ENCODE measurements around the gene XPNPEP3.

Gene XPNPEP3

DNA sequence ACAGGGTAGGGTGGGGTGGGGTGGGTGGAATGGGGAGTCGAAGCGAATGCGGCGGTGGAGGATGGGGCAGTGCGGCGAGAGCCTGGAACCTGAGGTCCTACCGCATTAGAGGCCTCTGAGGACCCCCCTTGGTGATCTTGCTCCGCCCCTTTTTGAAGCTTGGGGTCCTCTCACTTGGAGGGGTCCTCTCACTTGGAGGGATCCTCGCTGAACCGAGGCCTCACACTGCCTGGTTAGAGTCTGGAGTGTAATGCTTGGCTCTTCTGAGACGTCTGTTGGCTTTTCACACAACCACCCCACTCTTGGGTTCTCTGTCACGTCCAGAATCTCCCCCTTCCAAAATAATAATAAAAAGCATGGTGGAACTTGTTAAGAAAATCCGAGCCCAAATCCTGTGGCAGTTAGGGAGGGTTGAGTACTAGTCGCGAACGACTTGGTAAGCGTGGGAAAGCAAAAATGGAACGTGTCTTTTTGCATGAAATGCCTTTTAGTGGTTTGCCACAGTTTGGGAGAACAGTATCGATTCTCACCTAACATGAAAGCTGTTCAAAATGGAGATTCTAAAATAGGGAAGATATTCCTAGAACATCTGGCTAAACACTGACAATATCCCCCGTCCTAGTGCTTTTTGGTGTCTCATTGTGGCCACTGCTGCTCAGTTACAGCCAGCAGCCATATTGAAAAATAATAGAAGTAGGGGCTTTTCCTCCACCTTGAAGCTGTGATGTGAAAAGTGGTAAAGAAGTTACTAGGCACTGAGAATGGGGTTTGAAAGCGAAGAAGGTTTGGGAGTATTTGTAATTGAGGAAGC is 95.1 kb downstream of the XPNPEP3 start:
- DNase-seq = peak; percentile 56

DNA sequence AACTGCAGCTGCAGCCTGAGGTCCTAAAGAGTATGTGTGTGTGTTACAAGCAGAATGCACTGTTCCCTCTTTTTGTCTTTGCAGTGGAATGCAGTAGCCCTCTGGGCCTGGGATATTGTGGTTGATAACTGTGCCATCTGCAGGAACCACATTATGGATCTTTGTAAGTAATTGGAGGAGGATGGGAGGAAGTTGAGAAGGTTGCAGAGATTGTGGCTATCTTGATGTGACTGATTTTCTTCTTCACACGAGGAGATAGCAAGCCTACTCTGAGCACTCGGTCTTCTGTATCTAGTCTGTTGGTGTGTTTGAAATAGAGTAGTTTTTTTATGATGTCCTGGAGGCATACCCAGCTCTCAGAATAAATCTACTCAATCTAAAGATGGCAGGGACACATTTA is 96.5 kb downstream of the XPNPEP3 start:
- DNase-seq = peak; percentile 42

DNA sequence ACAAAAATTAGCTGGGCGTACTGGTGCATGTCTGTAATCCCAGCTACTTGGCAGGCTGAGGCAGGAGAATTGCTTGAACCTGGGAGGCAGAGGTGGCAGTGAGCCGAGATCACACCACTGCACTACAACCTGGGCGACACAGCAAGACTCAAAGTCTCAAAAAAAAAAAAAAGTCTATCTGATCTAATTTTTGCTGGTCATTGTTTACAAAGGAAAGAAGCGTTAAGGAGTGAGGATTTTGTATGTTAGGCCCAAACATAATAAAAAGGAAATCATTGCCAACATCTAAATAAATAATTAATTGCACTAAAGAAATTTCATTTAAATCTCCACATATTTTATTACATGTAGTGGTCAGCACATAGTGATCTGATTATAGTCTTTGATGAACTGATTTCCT is 97.2 kb downstream of the XPNPEP3 start:
- DNase-seq = no peak

DNA sequence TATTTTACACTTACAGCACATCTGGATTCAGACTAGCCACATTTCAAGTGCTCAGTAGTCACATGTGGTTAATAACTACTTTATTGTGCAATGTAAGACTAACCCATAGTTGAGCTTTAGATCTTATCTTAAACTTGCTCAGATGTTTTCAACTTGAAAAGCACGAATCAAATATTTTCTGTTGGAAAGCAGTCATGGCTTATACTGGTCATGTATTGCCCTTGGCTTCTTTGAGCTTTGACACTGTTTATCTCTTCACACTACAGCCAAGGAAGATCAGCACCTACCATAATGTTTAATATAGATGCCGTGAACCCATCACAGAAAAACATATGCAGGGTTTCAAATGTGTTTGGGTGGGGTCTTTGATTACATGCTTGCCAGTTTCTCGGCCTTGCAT is 98.6 kb downstream of the XPNPEP3 start:
- DNase-seq = peak; percentile 96

GRCh38 chr22:40957601-40958000 is 100.7 kb downstream of the XPNPEP3 start:
- DNase-seq = peak; percentile 38

- DNase-seq = no peak
Measured at GRCh38 chr22:40958299-40958698, 101.4 kb downstream of the XPNPEP3 start.

- no peak for DNase-seq
Measured at GRCh38 chr22:40960145-40960544, 103.2 kb downstream of the XPNPEP3 start.

- DNase-seq = peak; percentile 88
Measured at GRCh38 chr22:40965936-40966725, 109.2 kb downstream of the XPNPEP3 start.

DNA sequence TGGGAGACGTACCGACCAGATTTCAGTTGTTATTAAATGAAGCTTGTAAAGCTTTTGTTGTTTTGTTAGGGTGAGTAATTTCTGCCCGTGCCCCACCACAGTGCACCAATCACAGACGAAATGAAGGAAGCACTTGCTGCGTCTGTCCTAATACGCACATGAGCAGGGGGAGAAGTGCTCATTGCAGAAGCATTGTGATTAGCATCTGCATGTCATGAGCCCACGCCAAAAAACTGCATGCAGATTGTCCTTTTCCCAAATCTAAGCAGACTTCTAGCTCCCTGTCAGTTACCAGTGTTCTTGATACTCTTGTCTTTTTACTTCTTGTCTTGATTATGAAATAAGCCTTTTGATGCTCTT is 109.8 kb downstream of the XPNPEP3 start:
- peak; percentile 79 for DNase-seq

DNA sequence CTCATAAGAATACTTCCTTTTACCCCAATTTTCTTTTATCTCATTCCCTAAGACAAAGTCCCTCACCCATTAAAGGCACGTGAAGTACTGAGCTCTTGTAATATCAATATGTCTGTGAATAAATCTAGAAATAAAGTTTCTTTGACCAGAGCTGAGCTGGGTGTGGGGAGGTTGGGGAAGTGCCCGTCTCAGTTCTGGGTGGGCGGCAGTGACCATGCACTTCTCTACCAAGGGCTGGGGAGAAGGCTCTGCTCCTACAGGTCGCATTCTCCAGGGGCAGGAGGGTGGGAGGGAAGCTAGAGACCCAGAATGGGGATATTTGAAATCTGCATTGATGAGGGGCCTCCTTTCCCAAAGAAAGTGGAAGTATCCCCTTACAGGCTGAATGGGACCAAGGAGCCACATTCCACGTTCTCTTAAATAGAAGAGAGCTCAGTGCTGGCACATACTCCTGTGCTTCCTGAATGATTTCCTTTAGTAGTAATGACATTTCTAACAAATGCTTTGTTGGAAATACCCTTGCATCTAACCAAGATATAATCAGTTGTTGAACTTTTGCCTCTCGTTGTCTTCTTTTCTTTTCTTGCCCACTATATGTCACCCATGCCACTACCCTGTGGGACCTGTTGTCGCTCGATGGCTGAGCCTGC is 110.3 kb downstream of the XPNPEP3 start:
- no peak for DNase-seq

GRCh38 chr22:40972587-40972986 is 115.6 kb downstream of the XPNPEP3 start:
- no peak for DNase-seq

DNA sequence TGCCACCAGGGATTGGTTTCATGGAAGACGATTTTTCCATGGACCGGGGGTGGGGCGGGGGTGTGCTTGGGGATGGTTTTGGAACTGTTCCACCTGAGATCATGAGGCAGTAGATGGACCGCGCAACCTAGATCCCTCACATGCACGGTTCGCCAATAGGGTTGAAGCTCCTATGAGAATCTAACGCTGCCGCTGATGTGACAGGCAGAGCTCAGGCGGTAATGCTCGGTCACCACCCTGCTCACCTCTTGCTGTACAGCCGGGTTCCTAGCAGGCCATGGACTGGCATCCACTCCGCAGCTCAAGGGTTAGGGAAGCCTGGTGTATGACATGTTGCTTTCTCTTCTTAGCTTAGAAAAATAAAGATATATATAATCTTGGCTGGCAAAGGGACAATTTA is 116.2 kb downstream of the XPNPEP3 start:
- DNase-seq = no peak

- DNase-seq = no peak
Measured at GRCh38 chr22:40975366-40975765, 118.4 kb downstream of the XPNPEP3 start.

- no peak for DNase-seq
Measured at GRCh38 chr22:40976866-40977700, 120.1 kb downstream of the XPNPEP3 start.

DNA sequence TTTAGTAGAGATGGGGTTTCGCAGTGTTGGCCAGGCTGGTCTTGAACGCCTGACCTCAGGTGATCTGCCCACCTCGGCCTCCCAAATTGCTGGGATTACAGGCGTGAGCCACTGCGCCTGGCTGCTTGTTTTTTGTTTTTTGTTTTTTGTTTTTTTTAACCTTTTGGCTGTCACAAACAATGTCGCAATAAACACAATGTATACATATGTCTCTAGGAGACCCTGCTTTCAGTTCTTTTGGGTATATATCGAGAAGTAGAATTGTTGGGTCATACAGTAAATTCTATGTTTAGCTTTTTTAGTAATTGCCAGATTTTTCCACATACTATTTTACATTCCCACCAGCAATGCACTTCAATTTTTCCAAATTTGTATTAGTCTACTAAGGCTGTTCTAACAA is 122.2 kb downstream of the XPNPEP3 start:
- no peak for DNase-seq

DNA sequence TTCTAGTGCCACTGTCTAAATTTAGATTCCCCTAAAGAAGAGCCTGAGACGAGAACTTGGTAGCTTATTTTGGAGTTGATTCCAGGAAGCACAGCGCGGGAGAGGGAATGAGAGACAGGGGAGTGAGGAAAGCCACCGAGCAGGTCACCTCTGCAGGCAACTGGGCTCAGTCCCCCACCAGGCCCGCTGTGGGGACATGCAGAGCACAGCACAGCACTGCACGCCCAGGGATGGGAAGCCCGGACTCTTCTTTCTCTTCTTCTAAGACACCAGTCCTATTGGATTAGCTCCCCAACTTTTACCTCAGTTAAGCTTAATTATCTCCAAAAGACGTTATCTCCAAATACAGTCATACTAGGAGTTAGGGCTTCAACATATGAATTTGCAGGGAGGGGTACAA is 122.9 kb downstream of the XPNPEP3 start:
- DNase-seq = no peak

Measured in hematopoietic multipotent progenitor cell treated with erythropoietin and hydrocortisone succinate and interleukin-3 and kit ligand, for 6 days (in vitro differentiated cells).